Upper lobe of left lung (tissue), 4 donors: ENCODE results near the gene CCDC183.

Experiments used
- CTCF ChIP-seq, 6 experiments: fragments of 450-650 bp in 4 of 6; fragments of 200-600 bp in 2 of 6; sonication (generic) in 2 of 6; IDR thresholded peaks; one replicate each; pipeline ENCODE4 v1.5.1; 2016 to 2019; ENCODE audit warnings: antibody characterized with exemption in 6 of 6
- POLR2A ChIP-seq, 4 donors: fragments of 450-650 bp; IDR thresholded peaks; one replicate each; pipeline ENCODE4 v1.5.1; 2016 to 2017; ENCODE audit warnings: antibody characterized with exemption in 4 of 4, mild to moderate bottlenecking in 2 of 4

- TF ChIP-seq CTCF (IDR thresholded peaks at IDR 0.05): no peak
- TF ChIP-seq POLR2A (IDR thresholded peaks at IDR 0.05): no peak
Measured at GRCh38 chr9:136782452-136782851, 13.7 kb upstream of the CCDC183 start.
